ENCODE data around the gene SFRP2.

SFRP2 gene, protein sequence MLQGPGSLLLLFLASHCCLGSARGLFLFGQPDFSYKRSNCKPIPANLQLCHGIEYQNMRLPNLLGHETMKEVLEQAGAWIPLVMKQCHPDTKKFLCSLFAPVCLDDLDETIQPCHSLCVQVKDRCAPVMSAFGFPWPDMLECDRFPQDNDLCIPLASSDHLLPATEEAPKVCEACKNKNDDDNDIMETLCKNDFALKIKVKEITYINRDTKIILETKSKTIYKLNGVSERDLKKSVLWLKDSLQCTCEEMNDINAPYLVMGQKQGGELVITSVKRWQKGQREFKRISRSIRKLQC

DNA sequence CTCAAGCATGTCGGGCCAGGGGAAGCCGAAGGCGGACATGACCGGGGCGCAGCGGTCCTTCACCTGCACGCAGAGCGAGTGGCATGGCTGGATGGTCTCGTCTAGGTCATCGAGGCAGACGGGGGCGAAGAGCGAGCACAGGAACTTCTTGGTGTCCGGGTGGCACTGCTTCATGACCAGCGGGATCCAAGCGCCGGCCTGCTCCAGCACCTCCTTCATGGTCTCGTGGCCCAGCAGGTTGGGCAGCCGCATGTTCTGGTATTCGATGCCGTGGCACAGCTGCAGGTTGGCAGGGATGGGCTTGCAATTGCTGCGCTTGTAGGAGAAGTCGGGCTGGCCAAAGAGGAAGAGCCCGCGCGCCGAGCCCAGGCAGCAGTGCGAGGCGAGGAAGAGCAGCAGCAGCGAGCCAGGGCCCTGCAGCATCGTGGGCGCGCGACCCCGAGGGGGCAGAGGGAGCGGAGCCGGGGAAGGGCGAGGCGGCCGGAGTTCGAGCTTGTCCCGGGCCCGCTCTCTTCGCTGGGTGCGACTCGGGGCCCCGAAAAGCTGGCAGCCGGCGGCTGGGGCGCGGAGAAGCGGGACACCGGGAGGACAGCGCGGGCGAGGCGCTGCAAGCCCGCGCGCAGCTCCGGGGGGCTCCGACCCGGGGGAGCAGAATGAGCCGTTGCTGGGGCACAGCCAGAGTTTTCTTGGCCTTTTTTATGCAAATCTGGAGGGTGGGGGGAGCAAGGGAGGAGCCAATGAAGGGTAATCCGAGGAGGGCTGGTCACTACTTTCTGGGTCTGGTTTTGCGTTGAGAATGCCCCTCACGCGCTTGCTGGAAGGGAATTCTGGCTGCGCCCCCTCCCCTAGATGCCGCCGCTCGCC is at the start of gene SFRP2:
Gene SFRP2, minus strand, starts transcription at position 671 of the 864 bp plus-strand sequence. Its CDS starts 248 bp downstream, at position 423.
- DNase-seq (ENCODE audit: low read depth) = no peak

DNA sequence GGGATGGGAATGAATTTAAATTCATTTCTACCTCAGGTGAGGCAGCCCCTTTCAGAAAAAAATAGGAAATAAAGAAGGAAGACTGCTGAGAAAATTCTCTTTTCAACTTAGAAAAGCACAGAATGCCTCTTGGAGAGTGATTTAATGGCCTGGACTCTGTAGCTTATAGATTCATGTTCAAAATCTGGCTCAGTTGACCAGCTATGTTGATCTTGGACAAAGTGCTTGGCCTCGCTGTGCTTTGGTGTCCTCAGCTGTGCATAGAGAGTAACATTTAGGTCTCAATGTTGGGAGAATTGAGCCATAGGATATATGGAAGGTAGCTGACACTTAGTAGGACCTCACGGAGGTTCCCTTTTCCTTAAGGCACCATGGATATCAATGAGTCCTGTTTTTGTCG is 49.7 kb upstream of the SFRP2 start:
- DNase-seq (ENCODE audit: low read depth) = no peak

DNA sequence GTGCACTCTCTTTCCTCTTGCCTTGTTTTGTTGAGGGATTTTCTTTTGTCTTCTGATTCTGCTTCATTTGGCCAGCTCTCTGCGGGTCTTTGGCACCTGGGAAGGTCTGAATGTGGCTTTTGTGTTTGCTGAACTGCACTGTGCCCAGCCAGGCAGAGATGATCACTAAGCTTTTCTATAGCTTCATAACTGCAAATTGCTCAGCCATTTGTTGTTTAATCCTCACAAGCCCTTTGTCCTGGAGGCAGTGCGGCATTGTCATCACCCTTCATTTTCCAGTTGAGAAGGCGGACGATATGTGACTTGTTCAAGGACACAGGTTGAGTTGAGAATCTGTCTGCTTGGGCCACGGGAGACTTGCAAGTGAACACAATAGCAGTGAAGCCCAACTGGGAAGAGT is 46.0 kb upstream of the SFRP2 start:
- DNase-seq (ENCODE audit: low read depth) = no peak

DNA sequence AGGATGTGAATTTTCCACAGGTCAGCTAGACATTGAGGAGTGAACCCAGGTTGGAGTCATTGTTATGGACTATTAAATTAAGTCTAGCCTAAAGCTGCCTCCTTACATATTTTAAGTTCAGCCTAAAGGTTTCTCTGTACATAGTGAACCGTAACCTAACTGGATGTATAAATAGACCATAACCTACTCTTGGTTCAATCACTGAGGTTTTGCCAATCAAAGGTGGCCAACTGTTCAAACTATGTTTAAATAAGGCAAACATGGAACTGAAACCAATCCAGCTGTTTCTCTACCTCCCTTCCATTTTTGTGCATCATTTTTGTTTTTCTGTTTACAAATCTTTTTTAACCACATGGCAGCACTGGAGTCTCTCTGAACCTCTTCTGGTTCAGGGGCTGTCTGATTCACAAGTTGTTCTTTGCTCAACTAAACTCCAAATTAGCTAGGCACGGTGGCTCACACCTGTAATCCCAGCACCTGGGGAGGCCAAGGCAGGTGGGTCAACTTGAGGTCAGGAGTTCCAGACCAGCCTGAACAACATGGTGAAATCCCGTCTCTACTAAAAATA is 43.9 kb upstream of the SFRP2 start:
- DNase-seq (ENCODE audit: low read depth) = no peak

DNA sequence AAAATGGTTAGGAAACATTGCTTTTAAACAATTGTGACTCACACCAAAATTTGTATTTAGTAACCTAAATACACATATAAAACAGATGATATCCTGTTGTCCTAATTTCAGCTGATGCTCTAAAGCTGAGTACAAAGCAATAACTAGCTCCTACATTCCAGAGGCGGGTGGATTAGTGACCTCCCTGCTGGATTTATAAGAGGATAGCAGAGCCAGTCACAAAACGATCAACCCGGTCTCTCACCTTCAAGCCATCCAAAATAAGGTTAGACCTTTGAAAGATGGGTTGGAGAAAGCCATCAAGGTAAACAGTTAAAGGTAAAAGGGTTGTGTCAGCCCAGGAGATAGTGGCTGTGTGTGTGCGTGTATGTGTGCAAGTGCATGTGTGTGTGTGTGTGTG is 43.2 kb upstream of the SFRP2 start:
- no peak for DNase-seq (ENCODE audit: low read depth)

DNA sequence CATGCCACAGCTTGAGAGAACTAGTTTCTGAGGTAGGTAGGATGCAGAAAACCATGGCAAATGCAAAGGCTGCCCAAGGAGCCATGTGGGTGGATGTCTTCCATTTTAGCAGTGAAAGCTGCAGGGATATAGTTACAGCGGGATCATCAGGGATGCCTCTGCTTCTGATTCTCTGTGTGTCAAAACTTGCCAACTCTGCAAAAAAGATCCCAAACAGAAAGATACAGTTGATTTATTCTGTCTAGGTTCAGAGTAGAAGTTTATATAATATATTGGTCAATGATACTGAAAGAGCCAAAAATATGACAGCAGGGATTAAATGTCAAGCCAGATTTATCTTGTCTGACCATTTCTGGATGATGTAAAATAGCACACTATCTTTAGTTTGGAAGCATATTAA is 42.4 kb upstream of the SFRP2 start:
- no peak for DNase-seq (ENCODE audit: low read depth)

DNA sequence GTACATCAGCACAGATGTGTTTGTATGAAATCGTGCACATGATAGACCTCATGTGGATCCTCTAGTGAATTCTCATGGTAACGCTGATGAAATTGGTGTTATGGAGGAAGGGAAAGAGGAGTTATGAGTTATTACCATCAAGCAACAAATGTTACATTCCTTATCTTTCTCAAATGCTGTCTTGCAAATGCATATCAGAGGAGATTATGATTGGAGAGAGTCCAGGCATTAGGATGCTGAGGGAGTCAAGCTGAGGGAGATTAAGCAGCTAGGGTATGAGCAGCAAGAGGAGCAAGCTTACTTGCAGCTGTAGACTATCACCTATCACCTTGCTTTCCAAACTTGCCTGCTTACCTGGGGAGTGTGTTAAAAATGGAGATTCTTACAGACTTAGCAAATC is 36.8 kb upstream of the SFRP2 start:
- DNase-seq (ENCODE audit: low read depth) = no peak

DNA sequence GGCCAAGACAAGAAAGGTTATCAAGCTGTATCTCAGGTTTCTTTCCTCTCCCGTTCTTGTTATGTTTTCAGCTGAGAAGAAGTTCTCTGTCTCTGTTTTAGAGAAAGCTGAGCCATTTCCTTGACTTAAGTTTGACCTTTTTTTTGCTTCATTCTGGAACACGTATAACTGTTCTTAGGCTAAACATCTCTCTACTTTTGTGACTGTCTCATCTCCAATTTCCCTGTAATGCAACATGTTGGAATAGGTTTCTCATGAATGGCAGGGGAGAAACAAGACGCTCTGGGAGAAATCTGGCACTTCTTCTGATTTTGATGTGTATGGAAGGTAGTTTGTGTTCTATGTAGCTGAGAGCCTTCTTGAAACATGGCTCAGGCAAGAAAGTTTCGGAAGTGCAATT is 36.2 kb upstream of the SFRP2 start:
- no peak for DNase-seq (ENCODE audit: low read depth)

DNA sequence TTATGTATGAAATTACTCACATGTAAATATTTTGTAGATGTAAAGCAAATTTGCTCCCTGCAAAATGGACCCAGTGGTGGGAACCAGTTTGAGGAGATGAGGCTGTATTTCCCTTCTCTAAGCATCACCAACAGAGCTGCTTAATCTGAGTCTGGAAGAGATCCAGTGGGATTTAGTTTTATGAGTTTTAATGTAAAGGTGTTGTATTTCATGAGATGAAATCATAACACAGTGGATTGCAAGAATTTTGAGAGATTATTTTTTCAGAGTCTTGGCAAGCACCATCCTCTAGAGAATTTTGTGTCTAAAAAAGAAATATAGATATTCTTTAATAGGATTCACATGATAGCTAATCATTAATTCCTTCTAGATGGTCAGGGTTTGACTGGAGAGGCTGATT is 35.6 kb upstream of the SFRP2 start:
- DNase-seq (ENCODE audit: low read depth) = no peak

DNA sequence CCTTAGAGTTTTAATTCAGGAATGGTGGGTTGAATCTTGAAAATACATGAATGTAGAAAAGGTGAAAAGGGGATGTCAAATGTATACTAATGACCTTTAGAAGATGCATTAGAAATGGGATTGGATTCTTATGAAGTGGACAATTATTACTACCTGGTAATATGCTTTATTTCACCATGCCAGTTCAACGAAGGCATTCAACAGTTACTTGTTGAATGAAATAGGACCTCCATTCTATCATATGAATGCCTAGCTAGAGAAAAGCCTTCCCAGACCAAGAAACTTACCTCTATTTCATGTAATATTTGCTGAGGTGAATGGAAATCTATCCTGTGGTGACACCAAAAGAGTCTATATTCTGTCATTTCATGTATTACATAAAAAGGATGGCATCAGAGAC is 34.6 kb upstream of the SFRP2 start:
- DNase-seq (ENCODE audit: low read depth) = no peak

DNA sequence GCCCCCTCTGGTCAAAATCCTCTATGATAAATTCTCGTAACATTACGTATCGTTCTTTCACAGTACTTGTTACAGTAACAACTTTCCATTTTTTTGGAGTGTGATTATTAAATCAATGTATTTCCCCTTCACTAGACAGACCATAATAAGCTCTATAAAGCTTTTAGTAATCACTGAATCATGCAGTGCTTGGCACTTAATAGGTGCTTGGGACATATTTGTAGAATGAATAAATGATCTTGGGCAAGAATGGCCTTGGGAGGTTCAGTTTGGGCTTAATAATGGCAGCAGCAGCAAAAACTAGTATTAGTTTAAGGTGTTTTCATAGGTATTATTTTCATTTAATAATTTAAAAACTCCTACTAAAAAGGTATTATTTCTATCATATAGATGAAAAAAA is 33.4 kb upstream of the SFRP2 start:
- DNase-seq (ENCODE audit: low read depth) = no peak

DNA sequence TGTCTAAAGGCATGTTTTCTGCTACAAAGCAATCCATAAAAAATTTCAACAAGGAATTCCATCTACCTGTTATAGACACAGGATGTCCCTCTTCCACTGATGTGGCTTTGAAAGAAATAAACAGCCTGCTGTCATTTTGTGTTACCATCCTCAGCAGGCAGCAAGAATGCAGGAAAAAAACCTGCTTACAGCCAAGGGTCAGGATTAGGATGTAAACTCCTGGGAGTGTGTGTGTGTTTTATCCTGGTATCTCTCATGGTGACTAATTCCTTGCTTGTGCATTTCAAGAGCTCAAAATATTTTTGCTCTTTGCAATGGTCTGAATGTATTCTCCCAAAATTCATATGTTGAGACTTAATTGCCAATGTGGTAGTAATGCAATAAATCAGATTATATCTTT is 28.6 kb upstream of the SFRP2 start:
- no peak for DNase-seq (ENCODE audit: low read depth)

DNA sequence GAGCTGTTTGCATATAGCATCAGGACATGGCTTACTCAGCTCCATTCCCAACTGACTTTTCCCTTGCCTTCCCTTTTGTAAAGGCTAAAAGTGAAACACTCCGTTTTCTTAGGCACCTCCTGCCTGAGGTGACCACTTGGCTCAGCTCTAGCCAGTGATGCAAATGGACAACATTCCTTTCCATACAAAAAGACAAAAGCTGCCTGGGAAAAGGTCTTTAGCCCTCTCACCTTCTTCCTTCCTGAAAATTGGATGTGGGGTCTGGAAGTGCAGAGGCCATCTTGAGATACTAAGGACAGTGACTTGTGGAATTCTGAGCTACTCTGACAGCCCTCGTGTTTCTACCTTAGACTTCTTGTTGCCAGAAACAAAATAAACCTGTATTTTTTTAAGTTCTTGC is 27.7 kb upstream of the SFRP2 start:
- no peak for DNase-seq (ENCODE audit: low read depth)

DNA sequence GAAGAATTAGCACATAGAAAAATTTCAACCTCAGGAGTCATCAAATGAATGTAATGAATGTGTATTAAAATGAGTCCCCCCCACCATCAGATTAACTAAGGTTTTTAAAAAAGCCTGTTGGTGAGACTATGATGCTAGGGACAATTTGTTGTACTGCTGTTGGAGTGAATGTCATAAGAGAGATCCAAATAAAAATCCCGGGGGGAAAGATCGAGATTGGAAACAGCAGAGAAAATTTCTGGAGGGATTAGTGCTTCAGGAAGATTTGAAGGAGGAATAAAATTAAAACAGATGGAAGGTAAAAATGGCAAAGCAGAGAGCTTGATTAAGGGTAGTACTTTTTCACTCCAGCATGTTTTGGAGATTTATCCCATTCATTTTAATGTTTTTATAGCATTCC is 25.9 kb upstream of the SFRP2 start:
- no peak for DNase-seq (ENCODE audit: low read depth)

DNA sequence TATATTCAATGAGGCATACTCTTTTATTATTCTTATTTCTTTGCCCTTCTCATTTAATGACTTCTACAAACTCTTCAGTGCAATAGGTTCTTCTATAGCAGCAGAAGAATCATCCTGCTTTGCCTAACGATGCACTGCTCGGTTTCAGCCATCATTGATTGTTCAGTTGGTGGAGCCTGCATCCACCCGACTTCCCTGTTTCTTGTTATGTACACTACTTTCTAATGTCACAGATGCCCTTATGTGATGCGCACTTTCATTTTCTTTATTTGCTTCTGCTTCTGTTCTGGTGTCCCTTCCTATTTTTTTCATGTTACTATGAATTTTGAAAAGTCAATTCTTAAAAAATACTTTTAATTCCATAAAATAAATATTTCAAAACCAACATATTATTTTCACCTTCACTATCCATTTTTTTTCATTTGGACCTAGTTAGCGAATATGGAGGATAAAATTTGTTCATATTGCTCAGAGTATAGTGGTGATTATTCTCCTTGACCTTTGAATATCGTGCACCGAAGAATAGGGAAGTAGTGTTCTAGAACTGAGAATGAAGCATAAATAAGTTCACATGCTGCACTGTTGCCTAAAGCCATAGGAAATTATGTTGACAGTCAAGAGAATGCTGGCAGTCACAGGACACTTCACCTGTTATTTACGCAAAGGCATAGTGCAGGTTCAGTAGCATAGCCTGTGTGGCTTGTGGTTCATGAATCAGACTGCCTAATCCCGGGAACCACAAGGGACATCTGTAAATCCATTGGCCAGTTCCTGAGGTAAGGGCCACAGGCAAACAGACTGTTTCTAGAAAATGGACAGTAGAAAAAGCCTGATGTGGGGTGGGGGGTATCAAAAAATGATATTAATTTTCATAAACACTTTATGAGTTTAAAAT is 21.3 kb upstream of the SFRP2 start:
- DNase-seq (ENCODE audit: low read depth) = no peak

DNA sequence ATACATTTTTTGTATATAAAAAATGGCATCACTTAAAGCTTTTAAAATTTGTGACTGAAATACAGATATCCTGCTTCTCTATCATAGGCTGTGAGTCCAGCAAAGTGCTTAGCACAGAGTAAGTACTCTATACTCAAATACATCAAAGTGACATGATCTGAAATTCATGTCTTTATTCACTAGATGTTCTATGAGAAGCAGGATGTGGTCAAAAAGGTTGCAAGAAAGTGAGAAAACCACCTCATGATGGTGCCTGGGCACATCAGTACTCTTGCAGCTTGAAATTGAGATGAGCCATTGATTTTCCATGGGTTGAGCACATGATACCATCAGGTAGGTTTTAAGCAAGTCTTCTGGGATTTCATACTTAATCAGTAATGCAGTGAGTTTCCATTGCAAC is 20.4 kb upstream of the SFRP2 start:
- no peak for DNase-seq (ENCODE audit: low read depth)

DNA sequence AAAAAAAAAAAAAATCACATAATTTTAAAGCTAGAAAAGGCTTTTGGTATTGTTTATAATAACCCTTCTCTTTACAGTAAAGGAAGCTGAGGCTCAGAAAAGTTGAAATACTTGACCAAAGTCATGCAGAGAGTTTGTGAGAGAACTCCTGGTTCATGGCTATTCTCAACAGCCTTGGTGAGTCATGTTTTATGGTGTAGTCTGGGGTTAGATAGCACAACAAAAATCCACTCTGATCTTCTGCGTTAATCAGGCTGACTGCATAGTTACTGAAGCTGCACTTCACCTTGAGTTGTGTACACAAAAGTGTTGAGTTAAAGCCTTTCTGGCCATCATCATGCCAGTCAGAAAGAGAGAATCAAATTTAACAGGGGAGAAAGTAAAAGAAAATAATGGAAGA is 19.3 kb upstream of the SFRP2 start:
- no peak for DNase-seq (ENCODE audit: low read depth)

DNA sequence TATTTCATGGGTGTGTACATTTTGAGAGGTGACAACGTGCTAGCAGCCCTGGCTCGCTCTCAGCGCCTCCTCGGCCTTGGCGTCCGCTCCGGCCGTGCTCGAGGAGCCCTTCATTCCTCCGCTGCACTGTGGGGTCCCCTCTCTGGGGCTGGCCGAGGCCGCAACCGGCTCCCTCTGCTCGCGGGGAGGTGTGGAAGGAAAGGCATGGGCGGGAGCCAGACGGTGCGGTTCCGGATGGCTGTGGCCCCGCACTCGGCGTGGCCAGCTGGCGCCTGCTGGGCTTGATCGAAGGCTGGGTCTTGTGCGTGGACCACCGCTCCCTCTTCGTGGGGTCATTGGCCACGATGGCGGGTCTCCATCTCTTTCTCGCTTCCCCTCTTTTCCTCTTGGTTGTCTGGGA is 17.2 kb upstream of the SFRP2 start:
- DNase-seq (ENCODE audit: low read depth) = no peak

DNA sequence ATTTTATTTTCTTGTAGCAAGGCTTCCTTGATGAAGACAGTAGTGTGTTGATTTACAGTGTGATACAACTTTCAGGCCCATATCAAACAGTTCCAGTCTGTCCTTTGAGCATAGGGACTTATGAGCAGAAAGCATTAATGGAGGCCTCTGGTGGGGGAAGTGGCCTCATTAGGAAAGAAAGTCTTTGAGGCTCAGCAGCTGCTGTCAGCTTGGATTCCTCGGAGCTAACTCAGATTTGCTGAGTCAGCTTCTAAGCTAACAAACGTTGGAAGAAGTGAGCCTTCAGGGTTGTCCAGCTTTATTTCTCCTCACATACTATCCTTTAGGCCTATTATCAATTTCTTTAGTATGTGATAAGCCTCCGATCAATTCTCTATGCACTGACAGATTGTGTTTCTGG is 15.8 kb upstream of the SFRP2 start:
- no peak for DNase-seq (ENCODE audit: low read depth)

DNA sequence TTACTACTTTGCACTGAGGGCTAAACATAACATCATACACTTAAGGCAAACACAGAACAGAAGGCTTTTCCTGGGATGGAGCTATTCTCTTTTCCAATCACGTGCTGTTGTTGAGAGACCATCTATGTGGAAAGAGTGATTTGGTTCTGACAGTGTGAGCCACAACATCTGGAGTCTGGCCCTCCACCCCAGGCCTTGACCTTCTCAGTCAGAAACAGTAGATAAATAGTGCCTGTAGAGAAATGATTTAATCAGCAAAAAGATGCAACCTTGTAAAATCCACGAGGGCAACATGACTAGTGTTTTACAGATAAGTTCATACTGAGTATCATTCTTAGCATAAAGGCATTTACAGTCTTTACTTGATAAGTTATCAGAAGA is 10.8 kb upstream of the SFRP2 start:
- no peak for DNase-seq (ENCODE audit: low read depth)

DNA sequence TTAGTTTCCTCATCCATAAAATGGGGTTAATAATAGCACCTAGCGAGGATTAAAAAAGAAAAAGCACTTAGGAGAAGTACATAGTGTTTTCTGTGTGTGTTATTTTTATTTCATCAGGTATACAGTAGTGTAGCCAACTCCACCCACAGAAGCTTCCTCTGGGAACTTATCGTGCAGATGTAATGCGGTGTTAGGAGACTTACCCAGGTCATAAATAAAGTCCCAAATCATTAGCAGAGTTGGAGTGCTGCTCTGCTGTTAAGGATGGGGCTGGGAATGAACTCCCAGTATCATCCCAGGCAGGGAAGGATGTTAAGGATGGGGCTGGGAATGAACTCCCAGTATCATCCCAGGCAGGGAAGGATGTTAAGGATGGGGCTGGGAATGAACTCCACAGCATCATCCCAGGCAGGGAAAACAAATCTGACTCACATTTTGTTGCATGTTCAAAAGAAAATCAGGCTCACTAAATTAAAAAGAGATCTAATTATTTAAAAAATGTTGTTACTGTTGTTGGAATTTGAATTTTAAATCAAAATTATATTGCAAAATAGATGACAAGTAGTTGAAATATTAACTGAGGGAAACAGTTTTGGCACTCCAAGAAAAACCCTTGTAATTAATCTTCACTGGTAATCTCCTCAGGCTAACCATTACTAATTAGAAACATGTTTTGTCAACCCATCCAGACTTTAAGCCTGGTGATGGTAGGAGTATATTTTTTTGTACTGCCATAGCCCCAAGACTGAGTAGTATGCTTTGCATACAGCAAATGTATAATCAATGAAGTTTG is 10.2 kb upstream of the SFRP2 start:
- DNase-seq (ENCODE audit: low read depth) = no peak

DNA sequence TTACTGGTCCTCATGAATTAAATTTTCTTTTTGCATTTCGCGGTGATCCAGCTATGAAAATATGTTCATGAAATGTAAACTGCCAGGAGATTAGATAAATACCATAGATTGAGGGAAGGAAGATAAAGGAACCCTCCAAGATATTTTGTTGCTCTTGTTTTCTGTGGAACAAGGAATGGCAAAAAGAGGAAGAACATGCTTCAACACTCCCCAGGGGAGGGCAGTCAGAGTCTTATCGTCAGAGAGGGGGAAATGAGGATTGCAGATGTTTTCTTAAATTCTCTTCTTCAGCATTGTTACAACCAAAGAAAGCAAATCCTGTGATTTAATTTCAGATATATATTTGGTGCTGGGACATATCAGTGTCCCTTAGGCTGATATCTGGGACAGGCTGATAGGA is 9.5 kb upstream of the SFRP2 start:
- DNase-seq (ENCODE audit: low read depth) = no peak

All from GM04503 (cell line).